NCI-H1105 treated with DMSO at 0.1 percent for 48 hours (cell line): ENCODE data around the gene NUDT22.
A peak's percentile ranks its signal among the peaks of the same experiment; 100 is the strongest.

Experiments
- DNase-seq: peaks from one replicate; lab custom pipeline; 2025; lab: John Stamatoyannopoulos, UW

Gene NUDT22

DNA sequence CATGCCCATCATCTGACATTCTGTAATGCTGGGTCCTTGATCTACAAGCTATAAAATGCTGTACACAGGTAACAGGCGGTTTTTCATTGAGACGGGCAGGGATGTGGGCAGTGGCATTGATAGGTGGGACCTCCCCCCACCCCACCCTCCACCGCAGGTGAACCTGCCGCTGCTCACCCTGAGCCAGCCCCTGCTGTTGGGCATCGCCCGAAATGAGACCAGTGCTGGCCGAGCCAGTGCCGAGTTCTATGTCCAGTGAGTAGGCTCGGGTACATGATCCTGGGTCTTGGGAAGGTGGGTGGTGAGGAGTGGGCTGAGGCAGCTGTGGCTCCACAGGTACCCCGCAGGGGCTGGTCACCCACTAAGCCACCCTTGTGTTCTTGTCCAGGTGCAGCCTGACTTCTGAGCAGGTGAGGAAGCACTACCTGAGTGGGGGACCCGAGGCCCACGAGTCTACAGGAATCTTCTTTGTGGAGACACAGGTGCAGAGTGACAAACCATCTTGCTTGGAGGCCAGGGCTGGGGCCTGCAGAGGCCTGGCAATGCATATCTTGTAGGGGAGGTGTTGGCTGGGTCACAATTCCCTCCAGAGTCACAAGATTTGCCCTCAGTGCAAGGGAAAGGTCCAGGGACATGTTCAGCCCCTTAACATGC is 3.1 kb downstream of the NUDT22 start:
- no peak for DNase-seq

DNA sequence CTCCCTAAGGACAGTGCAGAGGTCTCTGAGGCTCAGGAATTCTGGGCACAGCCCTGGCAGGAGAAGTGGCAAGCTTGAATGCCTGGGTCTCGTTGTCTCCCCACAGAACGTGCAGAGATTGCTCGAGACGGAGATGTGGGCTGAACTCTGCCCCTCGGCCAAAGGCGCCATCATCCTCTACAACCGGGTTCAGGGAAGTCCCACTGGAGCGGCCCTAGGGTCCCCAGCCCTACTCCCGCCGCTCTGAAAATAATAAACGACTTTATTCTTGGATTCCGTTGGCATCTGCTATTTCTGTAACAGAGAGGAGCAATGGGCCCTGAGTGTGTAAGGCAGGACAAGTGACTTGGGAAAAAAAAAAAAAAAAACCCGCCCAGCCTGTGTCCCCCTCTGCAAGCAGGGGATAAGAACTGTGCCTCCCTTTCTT is 3.7 kb downstream of the NUDT22 start:
- DNase-seq, result no peak

DNA sequence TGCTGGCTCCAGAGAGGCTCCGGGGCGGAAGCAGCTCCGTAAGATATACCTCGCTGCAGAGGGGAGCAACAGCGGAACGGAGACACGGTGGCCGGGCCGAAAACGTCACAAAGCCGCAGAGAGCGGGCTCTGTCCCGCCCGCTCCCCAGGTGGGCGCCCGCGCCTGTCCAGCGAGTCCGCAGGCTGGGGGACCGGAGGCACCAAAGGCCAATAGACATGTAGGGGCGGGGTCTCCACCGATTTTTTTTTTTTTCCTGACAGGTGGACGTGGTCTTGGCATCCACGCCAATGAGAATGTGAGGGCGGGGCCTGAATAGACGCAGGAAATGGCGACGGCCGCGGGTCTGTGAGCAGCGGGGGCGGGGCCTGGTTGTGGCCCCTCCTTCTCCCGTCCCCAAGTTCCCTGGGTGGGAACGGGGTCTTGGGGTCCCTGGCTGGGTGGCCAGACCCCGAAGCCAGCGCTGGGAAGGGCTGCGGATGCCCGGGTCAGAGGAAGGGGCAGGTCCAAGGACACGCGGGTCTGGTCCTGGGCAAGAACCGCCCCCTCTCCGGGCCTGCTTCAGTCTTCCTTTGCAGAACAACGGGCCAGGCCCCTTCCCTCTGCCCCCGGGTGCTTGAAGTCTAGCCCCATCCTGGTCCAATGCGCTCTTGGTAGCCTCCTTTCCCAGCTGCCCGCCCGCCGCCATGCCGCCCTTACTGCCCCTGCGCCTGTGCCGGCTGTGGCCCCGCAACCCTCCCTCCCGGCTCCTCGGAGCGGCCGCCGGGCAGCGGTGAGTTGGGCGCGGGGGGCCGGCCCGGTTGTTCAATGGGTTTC is 4.3 kb downstream of the NUDT22 start, which contains the start of gene DNAJC4:
Gene DNAJC4, plus strand, starts transcription at position 378 of the 814 bp plus-strand sequence. Its CDS starts 307 bp downstream, at position 685.
- peak; percentile 95 for DNase-seq

DNA sequence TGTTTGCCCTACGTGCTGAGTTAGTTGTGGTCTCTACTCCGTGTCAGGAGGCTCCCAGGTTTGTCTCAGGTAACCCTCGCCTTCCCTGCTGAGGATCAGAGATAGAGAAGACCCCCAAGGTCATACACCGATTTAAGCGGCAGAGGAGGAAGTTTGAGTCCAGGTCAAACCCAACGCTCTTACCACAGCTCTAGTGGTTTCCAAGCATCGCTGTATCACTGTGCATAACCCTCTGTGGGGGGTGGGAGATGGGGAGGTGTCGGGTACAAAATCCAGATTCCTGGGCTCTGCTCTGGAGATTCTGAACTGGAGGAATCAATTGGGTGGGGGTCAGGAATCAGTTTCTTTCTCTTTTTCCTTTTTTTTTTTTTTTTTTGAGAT is 4.9 kb downstream of the NUDT22 start:
- no peak for DNase-seq

DNA sequence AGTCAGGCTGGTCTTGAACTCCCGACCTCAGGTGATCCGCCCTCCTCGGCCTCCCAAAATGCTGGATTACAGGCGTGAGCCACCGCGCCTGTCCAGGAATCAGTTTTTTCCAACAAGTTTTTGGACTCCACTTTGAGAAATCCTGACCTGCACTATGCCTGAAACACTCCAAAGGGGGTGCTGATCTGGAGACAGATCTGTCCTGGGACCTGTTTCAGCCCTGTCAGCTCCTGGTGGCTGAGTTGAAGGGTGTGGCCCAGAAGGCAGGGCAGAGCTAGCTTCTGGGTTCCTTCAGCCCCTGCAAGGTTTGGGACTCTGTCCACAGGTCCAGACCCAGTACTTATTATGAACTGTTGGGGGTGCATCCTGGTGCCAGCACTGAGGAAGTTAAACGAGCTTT is 5.5 kb downstream of the NUDT22 start:
- DNase-seq, result no peak

DNA sequence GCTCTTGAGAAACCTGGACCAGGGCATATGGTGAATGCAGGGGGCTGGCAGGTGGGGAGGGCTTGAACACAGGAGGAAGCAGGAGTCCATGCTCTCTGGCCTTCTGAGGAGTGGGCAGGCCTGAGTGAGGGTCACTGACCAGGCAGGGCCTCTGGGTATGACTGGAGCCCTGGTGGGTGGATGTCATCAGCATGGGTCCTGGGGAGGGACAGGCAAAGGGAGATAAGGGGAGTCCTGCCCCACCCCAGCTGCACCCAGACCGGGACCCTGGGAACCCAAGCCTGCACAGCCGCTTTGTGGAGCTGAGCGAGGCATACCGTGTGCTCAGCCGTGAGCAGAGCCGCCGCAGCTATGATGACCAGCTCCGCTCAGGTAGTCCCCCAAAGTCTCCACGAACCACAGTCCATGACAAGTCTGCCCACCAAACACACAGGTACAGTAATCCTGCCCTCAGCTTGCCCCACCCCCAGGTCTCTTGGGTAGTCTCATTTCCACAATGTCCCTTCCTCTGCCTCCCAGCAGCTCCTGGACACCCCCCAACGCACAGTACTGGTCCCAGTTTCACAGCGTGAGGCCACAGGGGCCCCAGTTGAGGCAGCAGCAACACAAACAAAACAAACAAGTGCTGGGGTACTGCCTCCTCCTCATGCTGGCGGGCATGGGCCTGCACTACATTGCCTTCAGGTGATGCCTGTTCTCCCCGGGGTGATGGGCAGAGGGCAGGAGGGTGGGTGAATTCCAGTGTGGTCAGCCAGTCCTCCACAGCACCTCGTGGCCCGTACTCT is 6.3 kb downstream of the NUDT22 start:
- DNase-seq, result no peak

DNA sequence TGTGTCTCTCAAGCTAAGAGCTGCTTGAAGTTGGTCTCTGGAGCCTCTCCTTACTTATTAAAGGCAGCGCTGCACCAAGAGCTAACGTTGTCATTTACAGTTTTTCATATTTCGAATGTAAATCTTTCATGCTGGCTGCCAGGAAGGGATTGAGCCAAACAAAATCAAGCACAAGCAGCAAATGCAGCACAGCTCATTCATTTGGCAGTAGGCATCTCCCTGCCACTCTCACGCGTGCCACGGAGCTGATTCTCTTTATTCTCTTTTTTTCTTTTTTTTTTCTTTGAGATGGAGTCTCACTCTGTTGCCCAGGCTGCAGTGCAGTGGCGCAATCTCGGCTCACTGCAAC is 6.9 kb downstream of the NUDT22 start:
- DNase-seq, result no peak

DNA sequence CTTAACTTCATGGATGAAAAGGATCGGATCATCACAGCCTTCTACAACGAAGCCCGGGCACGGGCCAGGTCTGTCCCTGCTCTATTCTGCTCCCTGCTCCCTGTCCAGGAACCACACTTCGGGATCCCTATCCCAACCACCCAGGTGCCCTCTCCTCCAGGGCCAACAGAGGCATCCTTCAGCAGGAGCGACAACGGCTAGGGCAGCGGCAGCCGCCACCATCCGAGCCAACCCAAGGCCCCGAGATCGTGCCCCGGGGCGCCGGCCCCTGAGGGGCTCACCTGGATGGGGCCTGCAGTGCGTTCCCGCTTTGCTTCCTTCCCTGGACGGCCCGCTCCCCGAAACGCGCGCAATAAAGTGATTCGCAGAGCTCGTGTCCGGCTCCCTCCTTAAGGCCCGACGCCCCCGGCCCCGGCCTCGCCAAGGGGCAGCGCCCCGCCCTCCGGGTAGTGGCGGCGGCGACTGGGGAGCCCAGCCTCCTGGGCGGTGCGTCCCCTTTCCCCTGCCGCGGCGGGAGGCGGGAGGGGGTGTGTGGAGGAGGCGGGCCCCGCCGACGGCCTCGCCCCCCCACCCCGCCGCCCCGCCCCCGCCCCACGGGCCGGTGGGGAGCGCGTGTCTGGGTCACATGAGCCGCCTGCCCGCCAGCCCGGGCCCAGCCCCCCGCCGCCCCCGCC is 8.0 kb downstream of the NUDT22 start, which contains the start of gene VEGFB:
Gene VEGFB, plus strand, starts transcription at position 672 of the 674 bp plus-strand sequence. CDS start 250 bp downstream, outside the sequence.
- DNase-seq, result peak; percentile 56

DNA sequence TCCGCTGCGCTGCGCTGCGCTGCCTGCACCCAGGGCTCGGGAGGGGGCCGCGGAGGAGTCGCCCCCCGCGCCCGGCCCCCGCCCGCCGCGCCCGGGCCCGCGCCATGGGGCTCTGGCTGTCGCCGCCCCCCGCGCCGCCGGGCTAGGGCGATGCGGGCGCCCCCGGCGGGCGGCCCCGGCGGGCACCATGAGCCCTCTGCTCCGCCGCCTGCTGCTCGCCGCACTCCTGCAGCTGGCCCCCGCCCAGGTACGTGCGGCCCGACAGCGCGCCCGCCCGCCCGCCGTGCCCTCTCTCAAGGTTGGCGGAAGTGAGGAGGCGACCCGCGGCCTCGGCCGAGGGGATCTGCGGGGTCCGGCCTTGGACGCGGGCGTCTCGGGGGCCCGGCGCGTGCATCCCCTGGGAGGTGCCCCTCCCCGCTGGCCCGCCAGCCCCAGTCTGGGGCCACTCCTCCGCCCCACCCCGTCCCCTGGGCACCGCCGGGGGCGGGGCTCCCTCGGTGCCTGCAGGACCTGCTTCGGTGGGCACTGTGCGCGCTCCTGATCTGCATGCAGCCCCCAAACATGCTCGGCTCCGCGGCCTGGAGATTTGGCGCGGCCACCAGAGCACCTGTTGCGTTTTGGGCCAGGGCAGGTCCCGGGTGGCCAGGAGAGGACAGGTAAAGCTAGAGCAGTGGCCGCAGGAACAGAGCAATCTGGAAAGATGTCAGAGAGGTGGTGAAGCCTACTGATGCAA is 8.7 kb downstream of the NUDT22 start:
- peak; percentile 40 for DNase-seq

DNA sequence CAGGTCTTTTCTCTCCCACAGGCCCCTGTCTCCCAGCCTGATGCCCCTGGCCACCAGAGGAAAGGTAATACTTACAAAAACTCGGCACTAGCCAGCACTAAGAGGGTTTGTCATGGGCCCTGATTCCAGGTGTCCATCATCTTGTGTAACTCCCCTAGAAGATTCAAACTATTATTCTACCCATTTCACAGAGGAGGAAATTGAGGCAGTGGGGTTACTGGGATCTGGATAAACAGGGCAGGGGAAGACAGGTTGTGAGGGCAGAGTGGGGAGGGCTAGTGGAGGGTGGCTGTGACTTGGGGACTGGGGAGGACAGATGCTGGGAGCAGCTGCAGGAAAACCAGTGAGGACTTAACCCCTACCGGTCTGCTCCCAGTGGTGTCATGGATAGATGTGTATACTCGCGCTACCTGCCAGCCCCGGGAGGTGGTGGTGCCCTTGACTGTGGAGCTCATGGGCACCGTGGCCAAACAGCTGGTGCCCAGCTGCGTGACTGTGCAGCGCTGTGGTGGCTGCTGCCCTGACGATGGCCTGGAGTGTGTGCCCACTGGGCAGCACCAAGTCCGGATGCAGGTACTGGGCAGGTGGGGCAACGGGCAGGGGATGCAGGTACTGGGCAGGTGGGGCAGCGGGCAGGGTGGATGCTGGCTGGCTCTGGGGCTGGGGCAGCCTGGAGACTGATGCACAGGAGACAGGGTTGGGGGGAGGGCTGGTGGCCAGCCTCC is 9.5 kb downstream of the NUDT22 start:
- DNase-seq, result no peak

DNA sequence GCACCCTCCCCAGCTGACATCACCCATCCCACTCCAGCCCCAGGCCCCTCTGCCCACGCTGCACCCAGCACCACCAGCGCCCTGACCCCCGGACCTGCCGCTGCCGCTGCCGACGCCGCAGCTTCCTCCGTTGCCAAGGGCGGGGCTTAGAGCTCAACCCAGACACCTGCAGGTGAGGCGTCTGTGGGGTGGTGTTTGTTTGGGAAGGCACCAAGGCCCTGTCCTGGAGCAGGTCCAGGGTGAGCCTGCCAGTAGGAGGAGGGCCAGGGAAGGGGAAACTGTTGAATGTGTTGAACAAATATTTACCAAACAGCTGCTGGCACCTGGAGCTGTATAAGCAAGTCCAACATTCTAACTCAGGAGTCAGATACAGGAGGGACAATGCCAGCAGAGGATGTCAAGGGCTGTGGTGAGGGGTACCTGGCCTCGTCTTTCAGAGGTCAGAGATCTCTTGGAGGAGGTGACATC is 11.4 kb downstream of the NUDT22 start:
- DNase-seq, result peak; percentile 96

DNA sequence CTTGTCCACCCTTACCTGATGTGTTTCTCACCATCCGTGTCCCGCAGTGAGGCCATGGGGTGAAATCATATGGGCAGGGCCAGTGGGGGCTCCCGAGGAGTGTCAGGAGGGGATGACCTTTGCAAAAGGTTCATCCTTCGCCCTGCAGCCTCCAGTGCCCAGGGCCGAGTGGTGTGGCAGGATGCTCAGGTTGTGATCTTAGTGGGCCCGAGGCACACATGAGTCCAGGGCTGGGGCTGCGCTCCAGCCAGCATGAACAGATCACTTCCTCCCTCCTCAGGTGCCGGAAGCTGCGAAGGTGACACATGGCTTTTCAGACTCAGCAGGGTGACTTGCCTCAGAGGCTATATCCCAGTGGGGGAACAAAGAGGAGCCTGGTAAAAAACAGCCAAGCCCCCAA is 12.0 kb downstream of the NUDT22 start:
- DNase-seq, result no peak

DNA sequence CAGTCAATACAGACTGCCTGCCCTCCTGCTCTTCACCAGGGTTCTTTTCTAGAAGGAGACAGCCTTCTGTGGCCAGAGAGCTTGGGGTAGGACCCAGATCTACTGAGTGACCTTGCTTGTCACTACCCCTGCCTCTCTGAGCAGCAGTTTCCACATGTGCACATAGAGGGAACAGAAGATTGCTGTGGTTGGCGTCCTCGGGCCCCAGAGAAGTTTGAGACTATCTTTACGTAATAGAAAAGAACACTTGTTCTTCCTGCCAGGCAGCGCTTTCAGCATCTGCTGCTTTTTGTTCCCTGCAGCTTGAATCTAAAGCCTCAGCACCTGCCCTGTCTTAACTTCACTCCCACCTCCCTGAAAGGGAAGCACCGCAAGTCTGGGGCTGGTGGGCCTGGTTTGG is 12.9 kb downstream of the NUDT22 start:
- DNase-seq, result no peak

DNA sequence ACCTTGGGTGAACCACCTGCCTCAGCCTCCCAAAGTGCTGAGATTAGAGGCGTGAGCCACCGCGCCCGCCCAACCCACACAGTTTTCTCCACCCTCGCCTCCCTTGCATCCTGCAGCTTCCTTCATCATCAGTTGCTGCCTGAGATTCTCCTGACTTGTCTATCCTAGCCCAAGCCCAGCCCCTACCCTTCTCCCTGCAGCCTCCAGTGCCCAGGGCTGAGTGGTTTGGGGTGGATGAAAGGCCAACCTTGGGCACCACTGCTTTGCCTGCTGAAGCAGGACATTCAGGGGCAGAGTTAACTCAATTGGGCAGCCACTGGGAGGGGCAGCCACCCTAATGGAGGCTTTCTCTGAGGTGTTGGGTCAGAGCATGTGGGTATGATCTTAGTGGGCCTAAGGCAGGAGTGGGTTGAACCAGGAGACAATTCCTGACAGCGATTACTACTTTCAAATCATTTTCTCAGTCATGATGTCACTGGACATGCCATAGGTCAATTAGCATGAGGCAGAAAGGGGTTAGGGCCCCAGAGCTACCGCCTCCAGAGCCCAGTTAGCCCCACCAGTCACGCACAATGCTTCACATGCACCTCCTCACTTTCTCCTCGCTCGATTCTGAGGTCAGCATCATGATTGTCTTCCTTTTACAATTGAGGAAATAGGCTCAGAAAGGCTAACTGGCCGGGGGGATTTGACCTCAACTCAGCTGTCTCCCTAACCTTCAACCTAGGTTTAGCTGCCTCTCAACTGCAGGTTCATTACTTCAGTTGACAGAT is 13.8 kb downstream of the NUDT22 start:
- no peak for DNase-seq

DNA sequence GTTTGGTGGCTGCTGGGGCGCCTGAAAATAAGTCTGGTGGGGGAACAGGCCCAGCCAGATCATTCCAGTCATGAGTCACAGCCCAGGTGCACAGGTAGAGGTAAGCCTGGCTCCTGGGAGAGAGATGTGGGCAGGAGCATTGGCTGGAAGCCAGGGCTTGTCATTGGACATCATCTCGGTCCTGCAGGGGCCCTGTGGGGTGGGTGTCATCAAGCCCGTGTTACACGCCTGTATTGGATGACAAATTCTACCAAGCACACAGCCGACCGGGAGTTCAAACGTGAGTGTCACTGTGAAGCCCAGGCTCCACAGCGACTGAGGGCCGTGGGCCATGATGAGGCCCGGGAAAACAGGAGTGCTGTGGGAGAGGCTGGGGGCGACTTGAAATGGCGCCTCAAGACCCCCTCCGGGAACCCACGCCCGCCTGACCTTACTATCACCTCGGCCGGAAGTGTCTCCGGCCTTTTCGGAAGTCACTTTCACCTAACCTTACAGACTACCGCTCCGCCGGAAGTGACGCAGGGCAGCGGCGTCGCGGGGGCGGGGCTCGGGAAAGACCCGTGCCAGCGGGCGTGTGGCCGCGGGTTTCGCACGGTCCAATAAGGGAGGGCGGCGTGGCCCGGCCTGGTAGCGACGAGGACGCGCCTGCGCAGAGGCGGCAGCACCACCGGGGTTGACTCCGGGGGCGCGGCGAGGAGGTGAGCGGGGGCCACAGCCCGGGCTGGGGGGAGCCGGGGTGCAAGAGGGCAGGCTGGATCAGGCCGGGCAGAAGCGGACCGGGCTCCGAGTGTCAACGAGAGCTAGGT is 14.6 kb downstream of the NUDT22 start, which contains the start of gene FKBP2:
Gene FKBP2, plus strand, starts transcription at position 661 of the 806 bp plus-strand sequence. CDS start 1,293 bp downstream, outside the sequence.
- DNase-seq, result peak; percentile 93

DNA sequence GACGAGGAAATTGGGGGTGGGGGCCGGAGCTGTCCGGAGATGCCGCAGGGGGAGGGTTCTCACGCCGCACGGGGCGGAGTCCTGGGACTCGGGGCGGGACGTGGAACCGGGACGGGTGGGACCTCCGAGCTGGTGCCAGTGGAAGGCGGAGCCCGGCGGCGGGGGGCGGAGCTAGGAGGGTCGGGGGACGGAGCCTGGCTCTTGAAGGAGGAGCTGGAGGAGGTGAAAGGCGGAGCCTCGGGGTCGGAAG is 15.1 kb downstream of the NUDT22 start:
- DNase-seq, result peak; percentile 95

DNA sequence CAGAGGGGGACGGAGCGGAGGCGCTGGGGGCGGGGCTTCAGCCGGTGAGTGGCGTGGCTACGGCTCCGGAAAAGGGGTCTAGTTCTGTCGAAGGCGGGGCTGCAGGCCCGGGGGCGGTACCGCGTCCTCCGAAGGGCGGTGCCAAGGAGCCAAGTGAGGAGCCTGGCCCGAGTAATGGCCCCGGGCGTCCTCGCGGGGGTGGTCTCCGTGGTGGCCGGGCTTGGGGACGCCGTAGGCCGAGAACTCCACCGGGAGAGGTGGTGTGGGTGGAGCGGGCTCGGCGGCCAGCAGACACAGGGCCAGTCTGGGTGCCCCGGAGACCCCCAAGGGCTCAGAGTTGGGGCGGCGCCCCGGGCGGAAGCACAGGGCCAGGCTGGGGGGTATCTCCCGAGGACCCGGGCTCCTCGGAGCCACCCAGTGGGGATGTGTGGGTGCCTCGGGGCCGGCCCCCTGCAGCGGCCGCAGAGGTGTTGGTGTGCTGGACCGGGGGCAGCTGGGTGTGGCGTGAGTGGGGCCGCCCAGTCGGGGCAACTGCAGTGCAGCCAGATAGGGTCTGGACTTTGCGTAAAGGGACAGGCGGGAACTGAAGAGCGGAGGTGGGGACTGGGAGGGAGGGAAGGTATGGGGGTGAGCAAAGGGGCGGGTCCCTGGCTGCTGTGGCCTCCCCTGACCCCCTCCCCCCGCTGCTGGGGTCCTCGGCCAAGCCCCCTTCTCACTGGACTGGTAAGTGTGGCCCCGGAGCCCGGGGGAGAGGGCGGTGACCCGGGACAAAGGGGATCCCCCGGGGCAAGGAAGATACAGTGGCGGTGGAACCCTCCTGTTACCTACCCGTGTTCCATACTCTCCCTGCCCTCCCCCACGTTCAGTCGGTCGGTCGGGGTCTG is 15.7 kb downstream of the NUDT22 start:
- DNase-seq, result no peak

DNA sequence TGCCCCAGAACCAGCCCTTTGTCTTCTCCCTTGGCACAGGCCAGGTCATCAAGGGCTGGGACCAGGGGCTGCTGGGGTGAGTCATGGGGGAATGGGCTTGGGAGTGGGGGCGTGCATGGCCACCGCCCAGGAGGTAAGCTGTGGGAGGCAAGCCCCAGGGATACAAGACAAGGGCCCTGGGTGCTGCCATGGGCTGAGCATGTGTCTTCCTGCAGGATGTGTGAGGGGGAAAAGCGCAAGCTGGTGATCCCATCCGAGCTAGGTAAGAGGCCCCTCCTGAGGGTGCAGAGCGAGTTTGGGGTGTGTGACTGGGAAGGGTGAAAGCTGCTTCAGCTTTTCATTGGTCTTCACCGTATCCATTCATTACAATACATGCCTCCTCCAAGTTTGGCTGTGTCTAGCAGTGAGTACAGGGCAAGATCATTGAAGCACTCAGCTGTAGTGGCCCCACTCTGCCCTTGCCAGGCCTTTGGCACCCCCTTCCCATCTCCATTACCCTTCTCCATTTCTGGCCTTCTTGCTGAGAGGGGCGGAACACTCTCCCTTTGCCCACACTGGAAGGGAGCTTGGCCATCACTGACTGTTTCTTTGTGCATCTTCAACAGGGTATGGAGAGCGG is 17.3 kb downstream of the NUDT22 start:
- DNase-seq, result no peak
